Astrocyte (in vitro differentiated cells and primary cell): ENCODE results near the gene SNAPC3.

ENCODE experiments used
- EZH2 ChIP-seq: IDR thresholded peaks from 2 replicates; pipeline ENCODE4 v1.6.1; 2012; ENCODE audit warnings: mild to moderate bottlenecking, low read length, inconsistent platforms; ENCODE audit not compliant: insufficient read depth
- TF ChIP-seq, protein P1 (sequence below): IDR thresholded peaks from 2 replicates; pipeline ENCODE4 v1.5.1; 2011; ENCODE audit warnings: low read depth, mild to moderate bottlenecking, inconsistent platforms, low read length, moderate library complexity; ENCODE audit not compliant: insufficient read depth

DNA sequence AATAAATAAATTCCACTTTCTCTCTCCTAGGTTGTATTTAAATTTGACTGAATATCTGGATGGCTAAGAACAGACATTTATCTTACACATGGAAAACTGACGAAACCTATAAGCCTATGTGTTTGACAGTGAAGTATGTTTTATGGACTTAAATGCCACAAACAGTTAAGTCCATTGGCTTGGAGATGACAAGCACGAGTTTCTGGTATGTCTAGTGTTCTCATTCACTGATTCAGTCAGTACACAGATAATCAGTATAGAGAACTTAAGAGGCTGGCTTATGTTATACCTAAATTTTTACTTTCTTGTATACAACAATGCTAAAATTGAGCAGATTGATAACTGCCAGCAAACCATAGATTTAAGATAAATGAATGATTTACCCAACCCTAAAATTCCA lies 38.9 kb downstream of the SNAPC3 start:
- TF ChIP-seq, protein P1, sequence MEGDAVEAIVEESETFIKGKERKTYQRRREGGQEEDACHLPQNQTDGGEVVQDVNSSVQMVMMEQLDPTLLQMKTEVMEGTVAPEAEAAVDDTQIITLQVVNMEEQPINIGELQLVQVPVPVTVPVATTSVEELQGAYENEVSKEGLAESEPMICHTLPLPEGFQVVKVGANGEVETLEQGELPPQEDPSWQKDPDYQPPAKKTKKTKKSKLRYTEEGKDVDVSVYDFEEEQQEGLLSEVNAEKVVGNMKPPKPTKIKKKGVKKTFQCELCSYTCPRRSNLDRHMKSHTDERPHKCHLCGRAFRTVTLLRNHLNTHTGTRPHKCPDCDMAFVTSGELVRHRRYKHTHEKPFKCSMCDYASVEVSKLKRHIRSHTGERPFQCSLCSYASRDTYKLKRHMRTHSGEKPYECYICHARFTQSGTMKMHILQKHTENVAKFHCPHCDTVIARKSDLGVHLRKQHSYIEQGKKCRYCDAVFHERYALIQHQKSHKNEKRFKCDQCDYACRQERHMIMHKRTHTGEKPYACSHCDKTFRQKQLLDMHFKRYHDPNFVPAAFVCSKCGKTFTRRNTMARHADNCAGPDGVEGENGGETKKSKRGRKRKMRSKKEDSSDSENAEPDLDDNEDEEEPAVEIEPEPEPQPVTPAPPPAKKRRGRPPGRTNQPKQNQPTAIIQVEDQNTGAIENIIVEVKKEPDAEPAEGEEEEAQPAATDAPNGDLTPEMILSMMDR = no peak
- TF ChIP-seq EZH2 = no peak
